GM23338 (cell line): Measurements from ENCODE around the gene AKR1C4. TPM values are rescaled to one million over a fixed set of nuclear protein-coding genes. Genes with fewer than 3 reads are reported as not detected.

Experiments used
- ATAC-seq: fragments of 200-7000 bp; cut with Tn5 transposase; 3 replicates; pipeline ENCODE4 v1.9.1; 2020
- DNase-seq: peaks from one replicate; pipeline ENCODE4 v3.0.0-alpha.2; 2015; ENCODE audit warnings: low spot score
- H2AFZ ChIP-seq: fragments of 200-600 bp; sonication (generic); 2 replicates; pipeline ENCODE4 v1.8.0; 2016; ENCODE audit warnings: antibody characterized with exemption, mild to moderate bottlenecking, moderate library complexity
- H3F3A ChIP-seq: fragments of 200-600 bp; sonication (generic); replicated peaks from 2 replicates; pipeline ENCODE4 v1.8.0; 2017; ENCODE audit warnings: antibody characterized with exemption, mixed run types, low read depth
- H3K27ac ChIP-seq: fragments of 200-600 bp; sonication (generic); 2 replicates; pipeline ENCODE4 v1.6.1; 2016; ENCODE audit warnings: low read depth
- H3K27me3 ChIP-seq: fragments of 200-600 bp; sonication (generic); 2 replicates; pipeline ENCODE4 v1.8.0; 2016; ENCODE audit warnings: mild to moderate bottlenecking, mixed run types, moderate library complexity; ENCODE audit not compliant: insufficient read depth
- H3K36me3 ChIP-seq: fragments of 200-600 bp; sonication (generic); 2 replicates; pipeline ENCODE4 v1.8.0; 2016; ENCODE audit warnings: mild to moderate bottlenecking; ENCODE audit not compliant: insufficient read depth
- H3K4me1 ChIP-seq: fragments of 200-600 bp; sonication (generic); 2 replicates; pipeline ENCODE4 v1.8.0; 2016; ENCODE audit warnings: mild to moderate bottlenecking, moderate library complexity; ENCODE audit not compliant: insufficient read depth
- H3K4me2 ChIP-seq: fragments of 200-600 bp; sonication (generic); 2 replicates; pipeline ENCODE4 v1.7.1; 2017; ENCODE audit warnings: mixed run types
- H3K4me3 ChIP-seq: fragments of 200-600 bp; sonication (generic); 2 replicates; pipeline ENCODE4 v1.6.1; 2016; ENCODE audit warnings: mixed run types
- H3K79me2 ChIP-seq: fragments of 200-600 bp; sonication (generic); replicated peaks from 2 replicates; pipeline ENCODE4 v1.8.0; 2017; ENCODE audit warnings: mild to moderate bottlenecking; ENCODE audit not compliant: insufficient read depth
- H3K9me2 ChIP-seq: fragments of 200-600 bp; sonication (generic); 2 replicates; pipeline ENCODE4 v1.8.0; 2017; ENCODE audit not compliant: insufficient read depth
- H4K20me1 ChIP-seq: fragments of 200-600 bp; sonication (generic); replicated peaks from 2 replicates; pipeline ENCODE4 v1.8.0; 2017; ENCODE audit warnings: mild to moderate bottlenecking; ENCODE audit not compliant: insufficient read depth
- H3K27ac Mint-ChIP-seq: 2 replicates; pipeline ENCODE4 v1.8.0; 2020; ENCODE audit warnings: inconsistent platforms, mild to moderate bottlenecking, moderate library complexity, mixed read lengths
- H3K27me3 Mint-ChIP-seq: 3 replicates; pipeline ENCODE4 v1.8.0; 2022; ENCODE audit warnings: low read depth, mild to moderate bottlenecking, moderate library complexity, mixed read lengths, inconsistent platforms; ENCODE audit not compliant: insufficient read depth, poor library complexity
- H3K36me3 Mint-ChIP-seq: 3 replicates; pipeline ENCODE4 v1.8.0; 2021; ENCODE audit warnings: low read depth, mild to moderate bottlenecking, inconsistent platforms, moderate library complexity, mixed read lengths
- H3K4me1 Mint-ChIP-seq: 3 replicates; pipeline ENCODE4 v1.8.0; 2020; ENCODE audit warnings: mild to moderate bottlenecking, inconsistent platforms, mixed read lengths
- H3K4me3 Mint-ChIP-seq: 3 replicates; pipeline ENCODE4 v1.8.0; 2021; ENCODE audit warnings: moderate library complexity, mild to moderate bottlenecking, inconsistent platforms, mixed read lengths
- H3K9me3 Mint-ChIP-seq: 3 replicates; pipeline ENCODE4 v1.8.0; 2020; ENCODE audit warnings: moderate library complexity, mild to moderate bottlenecking, inconsistent platforms, mixed read lengths
- CREB1 ChIP-seq: fragments of 250-450 bp; sonication (Bioruptor Pico); IDR thresholded peaks from 2 replicates; pipeline ENCODE4 v1.5.0; 2020; ENCODE audit warnings: low read depth, mild to moderate bottlenecking, moderate library complexity
- EZH2 ChIP-seq: fragments of 200-600 bp; sonication (generic); IDR thresholded peaks from one replicate; pipeline ENCODE4 v1.8.0; 2017; ENCODE audit warnings: antibody characterized with exemption, mild to moderate bottlenecking, low read depth; ENCODE audit not compliant: unreplicated experiment
- EZH2phosphoT487 ChIP-seq: fragments of 200-600 bp; sonication (generic); IDR thresholded peaks from one replicate; pipeline ENCODE4 v1.8.1; 2018; ENCODE audit warnings: antibody characterized with exemption; ENCODE audit not compliant: unreplicated experiment
- JUNB ChIP-seq: IDR thresholded peaks from one replicate; pipeline ENCODE4 v1.6.1; 2016; ENCODE audit warnings: antibody characterized with exemption; ENCODE audit not compliant: unreplicated experiment
- NANOG ChIP-seq: IDR thresholded peaks from 2 replicates; pipeline ENCODE4 v1.6.1; 2016; ENCODE audit warnings: antibody characterized with exemption, borderline replicate concordance
- POLR2AphosphoS5 ChIP-seq: IDR thresholded peaks from 2 replicates; pipeline ENCODE4 v1.6.1; 2016; ENCODE audit warnings: antibody characterized with exemption, low read depth
- STAT1 ChIP-seq: IDR thresholded peaks from one replicate; pipeline ENCODE4 v1.6.1; 2016; ENCODE audit warnings: antibody characterized with exemption; ENCODE audit not compliant: unreplicated experiment
- ZNF114 ChIP-seq: fragments of 250-450 bp; sonication (Bioruptor Pico); IDR thresholded peaks from 2 replicates; pipeline ENCODE4 v1.5.0; 2020; ENCODE audit warnings: mild to moderate bottlenecking, moderate library complexity
- ZNF331 ChIP-seq: fragments of 250-450 bp; sonication (Bioruptor Pico); IDR thresholded peaks from 2 replicates; pipeline ENCODE4 v1.5.0; 2020; ENCODE audit warnings: low read depth, mild to moderate bottlenecking, moderate library complexity
- polyA plus RNA-seq: library from polyadenylated mRNA; unstranded; fragments of >200 nt; fragmentation: Nextera tagmentation; extraction: Ambion mirVana; gene quantifications from 2 replicates; pipeline ENCODE4 v1.2.1, GENCODE V29; 2016
- total RNA-seq: library from RNA; depleted of rRNA; stranded (reverse); fragments of >200 nt; shearing (Covaris generic); gene quantifications from 2 replicates; pipeline ENCODE4 v1.2.3, GENCODE V29; 2014
- TF ChIP-seq, protein P1 (sequence below): fragments of 250-450 bp; sonication (Bioruptor Pico); IDR thresholded peaks from 2 replicates; pipeline ENCODE4 v1.5.0; 2020; ENCODE audit warnings: mild to moderate bottlenecking, moderate library complexity
- TF ChIP-seq, protein P2 (sequence below): IDR thresholded peaks from one replicate; pipeline ENCODE4 v1.6.1; 2018; ENCODE audit warnings: antibody characterized with exemption; ENCODE audit not compliant: unreplicated experiment
- TF ChIP-seq, protein P3 (sequence below), 2 experiments: fragments of 200-600 bp in 1 of 2; sonication (generic) in 1 of 2; conservative IDR thresholded peaks; 2 replicates each; pipeline versions ENCODE4 v1.5.1 to v1.6.1; 2016 to 2017; ENCODE audit warnings: antibody characterized with exemption in 2 of 2, low read depth in 2 of 2, mild to moderate bottlenecking in 2 of 2, moderate library complexity in 1 of 2
- TF ChIP-seq, protein P4 (sequence below): IDR thresholded peaks from 2 replicates; pipeline ENCODE4 v1.6.1; 2016; ENCODE audit warnings: antibody characterized with exemption

AKR1C4 gene
- total and polyA plus RNA-seq, 2 experiments from 2014 or later, result not detected

DNA sequence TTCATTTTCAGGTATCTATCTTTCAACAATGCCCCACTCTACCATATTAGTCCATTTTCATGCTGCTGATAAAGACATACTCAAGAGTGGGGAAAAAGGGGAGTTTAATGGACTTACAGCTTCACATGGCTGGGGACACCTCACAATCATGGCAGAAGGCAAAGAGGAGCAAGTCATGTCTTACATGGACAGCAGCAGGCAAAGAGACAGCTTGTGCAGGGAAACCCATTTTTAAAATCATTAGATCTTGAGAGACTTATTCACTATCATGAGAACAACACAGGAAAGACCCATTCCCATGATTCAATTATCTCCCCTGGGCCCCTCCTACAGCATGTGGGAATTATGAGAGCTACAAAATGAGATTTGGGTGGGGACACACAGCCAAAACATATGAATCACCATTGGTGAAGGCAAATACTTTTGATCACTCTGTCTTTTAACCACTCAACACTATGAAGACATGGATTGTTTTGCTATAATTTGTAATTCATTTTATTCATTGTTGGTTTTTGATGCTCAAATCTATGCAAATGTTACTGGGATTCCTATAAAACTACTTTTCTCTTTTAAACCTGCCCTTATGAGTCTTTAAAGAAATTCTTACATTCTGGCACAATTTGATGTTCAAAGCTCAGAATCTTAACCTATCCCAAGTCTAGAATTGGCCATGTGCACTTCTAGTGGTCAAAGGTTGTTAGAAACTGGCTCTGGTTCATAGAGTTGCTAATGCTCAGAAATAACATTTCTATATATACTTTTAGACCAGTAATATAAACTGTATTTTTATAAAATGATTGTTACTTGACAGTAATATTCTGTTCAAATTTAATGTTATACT is 15.3 kb downstream of the AKR1C4 start:
- Mint-ChIP-seq H3K4me3 (no peak overlapping the region), H3K9me3 (peaks cover 36% of the 10 kb centered on the region), H3K27ac (no peak overlapping the region), H3K36me3 (peaks cover 10% of the 10 kb centered on the region; the same call in 2 of the 3 replicates), H3K4me1 (no peaks in the 10 kb centered on the region), H3K27me3 (no peaks in the 10 kb centered on the region)
- no peak overlapping the region for H2AFZ ChIP-seq
- H3K27me3 ChIP-seq, result no peaks in the 10 kb centered on the region
- H3K4me2 ChIP-seq, result no peak overlapping the region
- no peaks in the 10 kb centered on the region for H4K20me1 ChIP-seq
- H3K79me2 ChIP-seq, result no peaks in the 10 kb centered on the region
- H3K9me2 ChIP-seq, result no peaks in the 10 kb centered on the region
- DNase-seq, result no peak
- ATAC-seq, result no peak
- TF ChIP-seq ZNF114 (CRISPR knock-in tag) (no peak), JUNB (no peak), CREB1 (CRISPR knock-in tag) (no peak), STAT1 (no peak), ZNF331 (CRISPR knock-in tag) (no peak), EZH2phosphoT487 (no peak), EZH2 (no peak), NANOG (no peak), POLR2AphosphoS5 (no peak)
- TF ChIP-seq, protein P1, sequence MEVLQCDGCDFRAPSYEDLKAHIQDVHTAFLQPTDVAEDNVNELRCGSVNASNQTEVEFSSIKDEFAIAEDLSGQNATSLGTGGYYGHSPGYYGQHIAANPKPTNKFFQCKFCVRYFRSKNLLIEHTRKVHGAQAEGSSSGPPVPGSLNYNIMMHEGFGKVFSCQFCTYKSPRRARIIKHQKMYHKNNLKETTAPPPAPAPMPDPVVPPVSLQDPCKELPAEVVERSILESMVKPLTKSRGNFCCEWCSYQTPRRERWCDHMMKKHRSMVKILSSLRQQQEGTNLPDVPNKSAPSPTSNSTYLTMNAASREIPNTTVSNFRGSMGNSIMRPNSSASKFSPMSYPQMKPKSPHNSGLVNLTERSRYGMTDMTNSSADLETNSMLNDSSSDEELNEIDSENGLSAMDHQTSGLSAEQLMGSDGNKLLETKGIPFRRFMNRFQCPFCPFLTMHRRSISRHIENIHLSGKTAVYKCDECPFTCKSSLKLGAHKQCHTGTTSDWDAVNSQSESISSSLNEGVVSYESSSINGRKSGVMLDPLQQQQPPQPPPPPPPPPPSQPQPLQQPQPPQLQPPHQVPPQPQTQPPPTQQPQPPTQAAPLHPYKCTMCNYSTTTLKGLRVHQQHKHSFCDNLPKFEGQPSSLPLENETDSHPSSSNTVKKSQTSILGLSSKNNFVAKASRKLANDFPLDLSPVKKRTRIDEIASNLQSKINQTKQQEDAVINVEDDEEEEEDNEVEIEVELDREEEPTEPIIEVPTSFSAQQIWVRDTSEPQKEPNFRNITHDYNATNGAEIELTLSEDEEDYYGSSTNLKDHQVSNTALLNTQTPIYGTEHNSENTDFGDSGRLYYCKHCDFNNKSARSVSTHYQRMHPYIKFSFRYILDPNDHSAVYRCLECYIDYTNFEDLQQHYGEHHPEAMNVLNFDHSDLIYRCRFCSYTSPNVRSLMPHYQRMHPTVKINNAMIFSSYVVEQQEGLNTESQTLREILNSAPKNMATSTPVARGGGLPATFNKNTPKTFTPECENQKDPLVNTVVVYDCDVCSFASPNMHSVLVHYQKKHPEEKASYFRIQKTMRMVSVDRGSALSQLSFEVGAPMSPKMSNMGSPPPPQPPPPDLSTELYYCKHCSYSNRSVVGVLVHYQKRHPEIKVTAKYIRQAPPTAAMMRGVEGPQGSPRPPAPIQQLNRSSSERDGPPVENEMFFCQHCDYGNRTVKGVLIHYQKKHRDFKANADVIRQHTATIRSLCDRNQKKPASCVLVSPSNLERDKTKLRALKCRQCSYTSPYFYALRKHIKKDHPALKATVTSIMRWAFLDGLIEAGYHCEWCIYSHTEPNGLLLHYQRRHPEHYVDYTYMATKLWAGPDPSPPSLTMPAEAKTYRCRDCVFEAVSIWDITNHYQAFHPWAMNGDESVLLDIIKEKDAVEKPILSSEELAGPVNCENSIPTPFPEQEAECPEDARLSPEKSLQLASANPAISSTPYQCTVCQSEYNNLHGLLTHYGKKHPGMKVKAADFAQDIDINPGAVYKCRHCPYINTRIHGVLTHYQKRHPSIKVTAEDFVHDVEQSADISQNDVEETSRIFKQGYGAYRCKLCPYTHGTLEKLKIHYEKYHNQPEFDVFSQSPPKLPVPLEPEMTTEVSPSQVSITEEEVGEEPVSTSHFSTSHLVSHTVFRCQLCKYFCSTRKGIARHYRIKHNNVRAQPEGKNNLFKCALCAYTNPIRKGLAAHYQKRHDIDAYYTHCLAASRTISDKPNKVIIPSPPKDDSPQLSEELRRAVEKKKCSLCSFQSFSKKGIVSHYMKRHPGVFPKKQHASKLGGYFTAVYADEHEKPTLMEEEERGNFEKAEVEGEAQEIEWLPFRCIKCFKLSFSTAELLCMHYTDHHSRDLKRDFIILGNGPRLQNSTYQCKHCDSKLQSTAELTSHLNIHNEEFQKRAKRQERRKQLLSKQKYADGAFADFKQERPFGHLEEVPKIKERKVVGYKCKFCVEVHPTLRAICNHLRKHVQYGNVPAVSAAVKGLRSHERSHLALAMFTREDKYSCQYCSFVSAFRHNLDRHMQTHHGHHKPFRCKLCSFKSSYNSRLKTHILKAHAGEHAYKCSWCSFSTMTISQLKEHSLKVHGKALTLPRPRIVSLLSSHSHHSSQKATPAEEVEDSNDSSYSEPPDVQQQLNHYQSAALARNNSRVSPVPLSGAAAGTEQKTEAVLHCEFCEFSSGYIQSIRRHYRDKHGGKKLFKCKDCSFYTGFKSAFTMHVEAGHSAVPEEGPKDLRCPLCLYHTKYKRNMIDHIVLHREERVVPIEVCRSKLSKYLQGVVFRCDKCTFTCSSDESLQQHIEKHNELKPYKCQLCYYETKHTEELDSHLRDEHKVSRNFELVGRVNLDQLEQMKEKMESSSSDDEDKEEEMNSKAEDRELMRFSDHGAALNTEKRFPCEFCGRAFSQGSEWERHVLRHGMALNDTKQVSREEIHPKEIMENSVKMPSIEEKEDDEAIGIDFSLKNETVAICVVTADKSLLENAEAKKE (CRISPR knock-in tag), result no peak
- TF ChIP-seq, protein P2, sequence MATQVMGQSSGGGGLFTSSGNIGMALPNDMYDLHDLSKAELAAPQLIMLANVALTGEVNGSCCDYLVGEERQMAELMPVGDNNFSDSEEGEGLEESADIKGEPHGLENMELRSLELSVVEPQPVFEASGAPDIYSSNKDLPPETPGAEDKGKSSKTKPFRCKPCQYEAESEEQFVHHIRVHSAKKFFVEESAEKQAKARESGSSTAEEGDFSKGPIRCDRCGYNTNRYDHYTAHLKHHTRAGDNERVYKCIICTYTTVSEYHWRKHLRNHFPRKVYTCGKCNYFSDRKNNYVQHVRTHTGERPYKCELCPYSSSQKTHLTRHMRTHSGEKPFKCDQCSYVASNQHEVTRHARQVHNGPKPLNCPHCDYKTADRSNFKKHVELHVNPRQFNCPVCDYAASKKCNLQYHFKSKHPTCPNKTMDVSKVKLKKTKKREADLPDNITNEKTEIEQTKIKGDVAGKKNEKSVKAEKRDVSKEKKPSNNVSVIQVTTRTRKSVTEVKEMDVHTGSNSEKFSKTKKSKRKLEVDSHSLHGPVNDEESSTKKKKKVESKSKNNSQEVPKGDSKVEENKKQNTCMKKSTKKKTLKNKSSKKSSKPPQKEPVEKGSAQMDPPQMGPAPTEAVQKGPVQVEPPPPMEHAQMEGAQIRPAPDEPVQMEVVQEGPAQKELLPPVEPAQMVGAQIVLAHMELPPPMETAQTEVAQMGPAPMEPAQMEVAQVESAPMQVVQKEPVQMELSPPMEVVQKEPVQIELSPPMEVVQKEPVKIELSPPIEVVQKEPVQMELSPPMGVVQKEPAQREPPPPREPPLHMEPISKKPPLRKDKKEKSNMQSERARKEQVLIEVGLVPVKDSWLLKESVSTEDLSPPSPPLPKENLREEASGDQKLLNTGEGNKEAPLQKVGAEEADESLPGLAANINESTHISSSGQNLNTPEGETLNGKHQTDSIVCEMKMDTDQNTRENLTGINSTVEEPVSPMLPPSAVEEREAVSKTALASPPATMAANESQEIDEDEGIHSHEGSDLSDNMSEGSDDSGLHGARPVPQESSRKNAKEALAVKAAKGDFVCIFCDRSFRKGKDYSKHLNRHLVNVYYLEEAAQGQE, result no peak
- TF ChIP-seq, protein P3, sequence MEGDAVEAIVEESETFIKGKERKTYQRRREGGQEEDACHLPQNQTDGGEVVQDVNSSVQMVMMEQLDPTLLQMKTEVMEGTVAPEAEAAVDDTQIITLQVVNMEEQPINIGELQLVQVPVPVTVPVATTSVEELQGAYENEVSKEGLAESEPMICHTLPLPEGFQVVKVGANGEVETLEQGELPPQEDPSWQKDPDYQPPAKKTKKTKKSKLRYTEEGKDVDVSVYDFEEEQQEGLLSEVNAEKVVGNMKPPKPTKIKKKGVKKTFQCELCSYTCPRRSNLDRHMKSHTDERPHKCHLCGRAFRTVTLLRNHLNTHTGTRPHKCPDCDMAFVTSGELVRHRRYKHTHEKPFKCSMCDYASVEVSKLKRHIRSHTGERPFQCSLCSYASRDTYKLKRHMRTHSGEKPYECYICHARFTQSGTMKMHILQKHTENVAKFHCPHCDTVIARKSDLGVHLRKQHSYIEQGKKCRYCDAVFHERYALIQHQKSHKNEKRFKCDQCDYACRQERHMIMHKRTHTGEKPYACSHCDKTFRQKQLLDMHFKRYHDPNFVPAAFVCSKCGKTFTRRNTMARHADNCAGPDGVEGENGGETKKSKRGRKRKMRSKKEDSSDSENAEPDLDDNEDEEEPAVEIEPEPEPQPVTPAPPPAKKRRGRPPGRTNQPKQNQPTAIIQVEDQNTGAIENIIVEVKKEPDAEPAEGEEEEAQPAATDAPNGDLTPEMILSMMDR (conservative IDR thresholded peaks at IDR 0.05; ENCODE audit: low read depth in 2 of 2), result no peak
- TF ChIP-seq, protein P4, sequence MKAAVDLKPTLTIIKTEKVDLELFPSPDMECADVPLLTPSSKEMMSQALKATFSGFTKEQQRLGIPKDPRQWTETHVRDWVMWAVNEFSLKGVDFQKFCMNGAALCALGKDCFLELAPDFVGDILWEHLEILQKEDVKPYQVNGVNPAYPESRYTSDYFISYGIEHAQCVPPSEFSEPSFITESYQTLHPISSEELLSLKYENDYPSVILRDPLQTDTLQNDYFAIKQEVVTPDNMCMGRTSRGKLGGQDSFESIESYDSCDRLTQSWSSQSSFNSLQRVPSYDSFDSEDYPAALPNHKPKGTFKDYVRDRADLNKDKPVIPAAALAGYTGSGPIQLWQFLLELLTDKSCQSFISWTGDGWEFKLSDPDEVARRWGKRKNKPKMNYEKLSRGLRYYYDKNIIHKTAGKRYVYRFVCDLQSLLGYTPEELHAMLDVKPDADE, result no peak
- 0 out of 2 replicates have a peak, but pooled peaks cover 5% of the 10 kb centered on the region for H3K36me3 ChIP-seq
- H3F3A ChIP-seq, result no peaks in the 10 kb centered on the region
- H3K27ac ChIP-seq, result no peak overlapping the region
- H3K4me3 ChIP-seq, result no peak overlapping the region
- H3K4me1 ChIP-seq, result no peaks in the 10 kb centered on the region
